ENCODE results near the gene TRIM2.

Gene TRIM2

DNA sequence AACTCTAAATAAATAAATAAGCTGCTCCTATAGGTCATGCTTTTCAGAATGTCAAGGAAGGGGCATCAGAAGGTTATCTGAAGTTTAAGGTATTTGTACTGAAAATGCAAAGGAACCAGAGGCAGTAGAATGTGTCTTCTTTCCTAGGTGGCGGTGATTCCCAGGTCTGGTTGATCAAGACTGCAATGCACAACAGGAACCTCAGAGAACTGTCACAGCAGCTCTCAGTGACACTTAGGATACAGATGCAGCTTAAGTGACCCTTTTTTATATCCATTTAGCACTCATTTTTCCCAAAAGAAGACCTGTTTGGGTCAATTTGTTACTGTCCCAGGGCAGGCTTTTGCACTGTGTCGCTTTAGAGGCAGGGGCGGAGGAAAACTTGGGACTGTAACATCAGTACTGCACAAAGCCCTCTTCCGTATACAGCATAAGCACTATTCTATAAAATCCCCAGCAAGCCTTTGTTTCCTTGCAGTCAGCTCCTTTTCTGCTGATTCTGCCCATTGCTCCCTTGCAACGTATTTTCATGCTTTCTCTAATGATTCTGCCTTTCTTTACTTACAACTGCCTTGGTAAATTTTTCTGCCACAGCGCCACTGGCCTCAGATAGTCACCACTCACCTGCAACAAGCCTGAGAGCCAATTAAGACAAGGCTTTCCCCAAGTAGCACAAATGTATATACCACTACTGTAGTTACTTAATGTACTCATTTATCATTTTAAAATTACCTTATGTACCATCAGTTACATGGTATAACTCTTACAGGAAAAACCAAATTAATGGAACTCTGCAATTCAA is 138.7 kb downstream of the TRIM2 start:
- TF ChIP-seq, protein P1, sequence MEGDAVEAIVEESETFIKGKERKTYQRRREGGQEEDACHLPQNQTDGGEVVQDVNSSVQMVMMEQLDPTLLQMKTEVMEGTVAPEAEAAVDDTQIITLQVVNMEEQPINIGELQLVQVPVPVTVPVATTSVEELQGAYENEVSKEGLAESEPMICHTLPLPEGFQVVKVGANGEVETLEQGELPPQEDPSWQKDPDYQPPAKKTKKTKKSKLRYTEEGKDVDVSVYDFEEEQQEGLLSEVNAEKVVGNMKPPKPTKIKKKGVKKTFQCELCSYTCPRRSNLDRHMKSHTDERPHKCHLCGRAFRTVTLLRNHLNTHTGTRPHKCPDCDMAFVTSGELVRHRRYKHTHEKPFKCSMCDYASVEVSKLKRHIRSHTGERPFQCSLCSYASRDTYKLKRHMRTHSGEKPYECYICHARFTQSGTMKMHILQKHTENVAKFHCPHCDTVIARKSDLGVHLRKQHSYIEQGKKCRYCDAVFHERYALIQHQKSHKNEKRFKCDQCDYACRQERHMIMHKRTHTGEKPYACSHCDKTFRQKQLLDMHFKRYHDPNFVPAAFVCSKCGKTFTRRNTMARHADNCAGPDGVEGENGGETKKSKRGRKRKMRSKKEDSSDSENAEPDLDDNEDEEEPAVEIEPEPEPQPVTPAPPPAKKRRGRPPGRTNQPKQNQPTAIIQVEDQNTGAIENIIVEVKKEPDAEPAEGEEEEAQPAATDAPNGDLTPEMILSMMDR (IDR thresholded peaks at IDR 0.05; ENCODE audit: insufficient read depth, low read length, poor library complexity, severe bottlenecking) = no peak
- H3K4me3 ChIP-seq (replicated peaks; ENCODE audit: low read depth, low read length) = no peak overlapping the region
- no peak for DNase-seq (ENCODE audit: extremely low read depth, insufficient read length)
- H3K36me3 ChIP-seq (ENCODE audit: control insufficient read depth, insufficient read depth, low read length) = no peaks in the 10 kb centered on the region
- no peaks in the 10 kb centered on the region for H3K27me3 ChIP-seq (replicated peaks; ENCODE audit: control insufficient read depth, insufficient read depth, low read length)

GRCh38 chr4:153344131-153345011 is 140.1 kb downstream of the TRIM2 start, which contains the start of gene MND1:
Gene MND1 (plus strand): TSS chr4:153344688. CDS start chr4:153344738, 50 bp downstream.
- no peaks in the 10 kb centered on the region for H3K27me3 ChIP-seq (replicated peaks; ENCODE audit: control insufficient read depth, insufficient read depth, low read length)
- DNase-seq (ENCODE audit: extremely low read depth, insufficient read length) = peak; percentile 92
- H3K36me3 ChIP-seq (ENCODE audit: control insufficient read depth, insufficient read depth, low read length) = no peaks in the 10 kb centered on the region
- H3K4me3 ChIP-seq (replicated peaks; ENCODE audit: low read depth, low read length) = peak within 1 kb of the TSS; percentile 90
- TF ChIP-seq, protein P1 (IDR thresholded peaks at IDR 0.05; ENCODE audit: insufficient read depth, low read length, poor library complexity, severe bottlenecking) = peak; percentile 66

DNA sequence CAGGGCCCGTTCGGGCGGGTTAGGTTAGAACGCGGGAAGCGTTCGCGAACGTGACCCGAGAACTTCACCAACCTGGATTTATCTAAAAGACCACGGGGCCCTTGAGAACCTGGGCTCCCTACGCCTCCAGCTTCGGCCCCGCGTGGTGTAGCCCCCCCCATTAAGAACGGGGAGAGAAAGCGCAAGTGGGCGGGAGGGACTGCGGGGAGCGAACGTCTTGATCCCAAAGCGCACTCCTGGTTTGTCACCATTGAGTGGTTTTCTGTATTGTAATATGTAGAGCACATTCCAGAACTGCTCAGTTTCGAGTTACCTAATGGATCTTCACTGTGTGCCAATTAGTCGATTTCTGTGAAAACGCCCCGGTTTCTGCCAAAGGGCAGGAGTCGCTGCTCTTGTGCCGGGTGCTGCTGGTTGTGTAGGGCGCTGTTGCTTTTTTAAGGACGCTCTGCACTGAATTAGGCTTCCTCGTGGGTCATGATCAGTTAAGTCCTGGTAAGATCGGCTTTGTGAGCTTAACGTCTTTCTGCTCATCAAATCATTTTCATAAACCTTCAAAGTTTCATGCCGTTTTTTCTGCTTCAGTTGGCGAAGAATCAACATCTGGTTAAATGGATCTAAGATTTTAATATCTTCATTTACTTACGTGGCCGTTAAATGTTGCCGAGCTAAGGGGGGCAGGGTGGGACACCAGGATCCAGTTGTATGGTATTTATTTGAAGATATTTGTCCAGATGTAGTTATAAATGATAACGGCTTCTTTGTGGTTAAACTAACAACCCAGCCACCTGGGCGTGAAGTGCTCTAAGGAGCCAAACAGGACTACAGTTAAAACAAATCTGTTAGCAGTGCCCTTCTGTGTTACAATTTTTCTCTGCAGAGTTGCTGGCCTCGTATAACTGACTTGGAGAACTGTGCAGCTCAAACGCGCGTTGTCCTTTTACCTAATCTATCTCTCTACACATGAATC is 141.1 kb downstream of the TRIM2 start:
- H3K4me3 ChIP-seq (replicated peaks; ENCODE audit: low read depth, low read length) = peak overlapping the region; percentile 90
- DNase-seq (ENCODE audit: extremely low read depth, insufficient read length) = no peak
- H3K36me3 ChIP-seq (ENCODE audit: control insufficient read depth, insufficient read depth, low read length) = no peaks in the 10 kb centered on the region
- TF ChIP-seq, protein P1 (IDR thresholded peaks at IDR 0.05; ENCODE audit: insufficient read depth, low read length, poor library complexity, severe bottlenecking) = no peak
- H3K27me3 ChIP-seq (replicated peaks; ENCODE audit: control insufficient read depth, insufficient read depth, low read length) = no peaks in the 10 kb centered on the region

DNA sequence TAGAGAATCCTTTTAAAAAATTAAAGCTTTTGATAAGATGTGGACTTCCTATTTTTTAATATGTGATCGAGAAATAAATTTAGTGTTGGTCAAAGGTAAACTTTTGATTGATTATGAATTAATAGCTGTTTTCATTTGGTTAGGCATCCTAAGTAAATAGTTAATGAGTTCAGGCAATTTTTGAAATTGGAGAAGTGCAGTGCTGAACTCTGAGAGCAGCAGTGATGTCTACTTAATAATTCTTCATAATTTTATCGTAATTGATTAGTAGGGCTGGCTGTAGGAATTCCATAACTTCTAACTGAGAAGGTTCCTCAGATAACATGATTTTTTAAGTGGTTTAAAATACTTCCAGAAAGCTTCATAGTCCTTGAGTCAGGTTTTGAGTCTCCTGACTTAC is 141.8 kb downstream of the TRIM2 start:
- H3K27me3 ChIP-seq (replicated peaks; ENCODE audit: control insufficient read depth, insufficient read depth, low read length) = no peaks in the 10 kb centered on the region
- H3K4me3 ChIP-seq (replicated peaks; ENCODE audit: low read depth, low read length) = peak overlapping the region; percentile 90
- TF ChIP-seq, protein P1 (IDR thresholded peaks at IDR 0.05; ENCODE audit: insufficient read depth, low read length, poor library complexity, severe bottlenecking) = no peak
- DNase-seq (ENCODE audit: extremely low read depth, insufficient read length) = no peak
- no peaks in the 10 kb centered on the region; the same call in 1 of the 2 replicates for H3K36me3 ChIP-seq (ENCODE audit: control insufficient read depth, insufficient read depth, low read length)

GRCh38 chr4:153346563-153346962 is 142.3 kb downstream of the TRIM2 start:
- Histone ChIP-seq H3K4me3 (replicated peaks; ENCODE audit: low read depth, low read length) (no peak overlapping the region), H3K27me3 (replicated peaks; ENCODE audit: control insufficient read depth, insufficient read depth, low read length) (no peaks in the 10 kb centered on the region), H3K36me3 (ENCODE audit: control insufficient read depth, insufficient read depth, low read length) (no peaks in the 10 kb centered on the region; the same call in 1 of the 2 replicates)
- TF ChIP-seq, protein P1 (IDR thresholded peaks at IDR 0.05; ENCODE audit: insufficient read depth, low read length, poor library complexity, severe bottlenecking) = no peak
- DNase-seq (ENCODE audit: extremely low read depth, insufficient read length) = no peak
